GM12878 (cell line): Measurements from ENCODE around the gene ARID5B. TPM values are rescaled to one million over a fixed set of nuclear protein-coding genes. Genes with fewer than 3 reads are reported as not detected.

Experiments used
- ATF7 ChIP-seq: fragments of 450-650 bp; IDR thresholded peaks from 2 replicates; pipeline ENCODE4 v1.6.1; 2016; ENCODE audit warnings: low read depth, mild to moderate bottlenecking
- BHLHE40 ChIP-seq, 2 experiments: fragments of 450-650 bp in 1 of 2; IDR thresholded peaks; 2 replicates each; pipeline ENCODE4 v1.6.1; 2011 to 2017; ENCODE audit warnings: low read depth in 2 of 2, borderline replicate concordance in 1 of 2, improper control_type of control experiment in 1 of 2, low read length in 1 of 2, mild to moderate bottlenecking in 1 of 2
- CHD1 ChIP-seq: IDR thresholded peaks from 2 replicates; pipeline ENCODE4 v1.6.1; 2012; ENCODE audit warnings: low read depth, low read length, improper control_type of control experiment
- CHD2 ChIP-seq: IDR thresholded peaks from 2 replicates; pipeline ENCODE4 v1.6.1; 2011; ENCODE audit warnings: low read depth, low read length, improper control_type of control experiment, borderline replicate concordance
- MEF2B ChIP-seq: fragments of 450-650 bp; IDR thresholded peaks from 2 replicates; pipeline ENCODE4 v1.6.1; 2018; ENCODE audit warnings: mild to moderate bottlenecking, moderate library complexity; ENCODE audit not compliant: partially characterized antibody, poor library complexity, severe bottlenecking
- NBN ChIP-seq: fragments of 450-650 bp; IDR thresholded peaks from 2 replicates; pipeline ENCODE4 v1.6.1; 2016
- POLR2AphosphoS2 ChIP-seq: IDR thresholded peaks from 2 replicates; pipeline ENCODE4 v1.6.1; 2011; ENCODE audit warnings: low read depth, mild to moderate bottlenecking, low read length, improper control_type of control experiment, moderate library complexity
- RAD51 ChIP-seq: fragments of 450-650 bp; IDR thresholded peaks from 2 replicates; pipeline ENCODE4 v1.6.1; 2016; ENCODE audit warnings: moderate library complexity, mild to moderate bottlenecking, inconsistent platforms
- STAT3 ChIP-seq: IDR thresholded peaks from 2 replicates; pipeline ENCODE4 v1.6.1; 2011; ENCODE audit warnings: low read depth, low read length, improper control_type of control experiment
- TCF12 ChIP-seq: IDR thresholded peaks from 2 replicates; pipeline ENCODE4 v1.6.1; 2011; ENCODE audit warnings: low read depth, mild to moderate bottlenecking, low read length
- YBX1 ChIP-seq: fragments of 450-650 bp; IDR thresholded peaks from 2 replicates; pipeline ENCODE4 v1.6.1; 2016; ENCODE audit warnings: antibody characterized with exemption
- ZNF384 ChIP-seq: IDR thresholded peaks from 2 replicates; pipeline ENCODE4 v1.6.1; 2012; ENCODE audit warnings: low read depth, mild to moderate bottlenecking, low read length, improper control_type of control experiment, borderline replicate concordance
- polyA plus RNA-seq, 11 experiments: library from polyadenylated mRNA; depleted of rRNA in 4 of 11; unstranded in 6 of 11; stranded (reverse) in 5 of 11; fragments of >200 nt; fragmentation: Nextera tagmentation in 4 of 11; fragmentation: Illumina TruSeq in 1 of 11; extraction: Ambion mirVana in 4 of 11; extraction: Trizol in 1 of 11; gene quantifications; 1 replicate in 1 of 11; 2 replicates in 10 of 11; pipeline versions ENCODE4 v1.2.1 to v1.2.3, GENCODE V29; 2011 to 2016; ENCODE audit warnings: inconsistent platforms in 2 of 11, missing spikeins in 2 of 11, low read depth in 1 of 11
- total RNA-seq, 4 experiments: library from RNA; depleted of rRNA in 3 of 4; stranded (reverse); fragments of >200 nt in 3 of 4; fragmentation: Illumina TruSeq in 1 of 4; extraction: Trizol in 1 of 4; gene quantifications; 2 replicates each; pipeline versions ENCODE4 v1.2.1 to v1.2.3, GENCODE V29; 2013 to 2021
- TF ChIP-seq, protein P1 (sequence below): fragments of 150-350 bp; IDR thresholded peaks from 2 replicates; pipeline ENCODE4 v1.6.1; 2014; ENCODE audit warnings: mild to moderate bottlenecking, low read depth, low read length
- TF ChIP-seq, protein P2 (sequence below): IDR thresholded peaks from 2 replicates; pipeline ENCODE4 v1.6.1; 2011; ENCODE audit warnings: low read depth, low read length, improper control_type of control experiment, borderline replicate concordance
- TF ChIP-seq, protein P3 (sequence below): fragments of 450-650 bp; IDR thresholded peaks from 2 replicates; pipeline ENCODE4 v1.6.1; 2018; ENCODE audit warnings: borderline replicate concordance, mild to moderate bottlenecking; ENCODE audit not compliant: partially characterized antibody

The ARID5B gene
- total and polyA plus RNA-seq, 10 of the 15 experiments (the other 5 are each of a cell fraction or from before 2014, with no cell fraction given), result 2.7 to 8.5 (median 6.1) TPM

DNA sequence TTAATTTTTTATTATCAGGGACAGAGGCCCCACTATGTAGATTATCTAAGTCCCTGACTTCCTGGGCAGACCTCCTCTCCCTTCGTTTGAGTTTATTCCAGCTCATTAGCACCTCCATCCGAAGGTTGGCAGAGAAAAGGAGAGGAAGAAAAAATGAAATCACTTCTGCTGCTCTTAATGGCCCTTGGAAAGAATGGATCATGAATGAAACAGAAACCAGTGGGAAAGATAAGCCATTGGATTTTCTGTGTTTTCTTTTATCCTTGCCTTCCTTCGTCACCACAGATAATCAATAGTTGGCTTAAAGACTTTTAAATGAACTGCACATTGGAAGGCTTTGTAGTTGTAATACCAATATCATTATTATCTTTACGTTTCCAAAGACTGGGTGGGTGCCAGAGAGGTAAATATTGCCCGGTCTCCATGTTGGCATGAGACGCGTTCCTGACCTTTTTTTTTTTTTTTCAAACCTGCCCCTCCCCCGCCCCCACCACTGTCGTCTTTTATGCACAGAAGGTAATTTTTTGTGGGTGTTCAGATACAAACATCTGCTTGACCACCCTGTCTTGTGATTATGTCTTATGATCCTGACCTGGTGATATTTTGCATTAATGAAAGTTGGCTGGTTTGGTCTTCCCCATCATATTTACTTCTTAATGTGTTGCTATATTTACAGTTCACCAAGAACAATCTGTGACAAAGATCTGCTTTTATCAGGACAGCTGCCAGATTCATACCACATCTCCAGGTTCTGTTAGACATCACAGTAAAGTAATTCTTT, 116.8 kb downstream of the ARID5B start (continued):
- TF ChIP-seq, protein P1, sequence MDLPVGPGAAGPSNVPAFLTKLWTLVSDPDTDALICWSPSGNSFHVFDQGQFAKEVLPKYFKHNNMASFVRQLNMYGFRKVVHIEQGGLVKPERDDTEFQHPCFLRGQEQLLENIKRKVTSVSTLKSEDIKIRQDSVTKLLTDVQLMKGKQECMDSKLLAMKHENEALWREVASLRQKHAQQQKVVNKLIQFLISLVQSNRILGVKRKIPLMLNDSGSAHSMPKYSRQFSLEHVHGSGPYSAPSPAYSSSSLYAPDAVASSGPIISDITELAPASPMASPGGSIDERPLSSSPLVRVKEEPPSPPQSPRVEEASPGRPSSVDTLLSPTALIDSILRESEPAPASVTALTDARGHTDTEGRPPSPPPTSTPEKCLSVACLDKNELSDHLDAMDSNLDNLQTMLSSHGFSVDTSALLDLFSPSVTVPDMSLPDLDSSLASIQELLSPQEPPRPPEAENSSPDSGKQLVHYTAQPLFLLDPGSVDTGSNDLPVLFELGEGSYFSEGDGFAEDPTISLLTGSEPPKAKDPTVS, result no peak
- peak; percentile 32 for TF ChIP-seq ATF7
- TF ChIP-seq, protein P2, sequence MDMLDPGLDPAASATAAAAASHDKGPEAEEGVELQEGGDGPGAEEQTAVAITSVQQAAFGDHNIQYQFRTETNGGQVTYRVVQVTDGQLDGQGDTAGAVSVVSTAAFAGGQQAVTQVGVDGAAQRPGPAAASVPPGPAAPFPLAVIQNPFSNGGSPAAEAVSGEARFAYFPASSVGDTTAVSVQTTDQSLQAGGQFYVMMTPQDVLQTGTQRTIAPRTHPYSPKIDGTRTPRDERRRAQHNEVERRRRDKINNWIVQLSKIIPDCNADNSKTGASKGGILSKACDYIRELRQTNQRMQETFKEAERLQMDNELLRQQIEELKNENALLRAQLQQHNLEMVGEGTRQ, result no peak
- TF ChIP-seq YBX1, result no peak
- TF ChIP-seq STAT3, result 0 out of 2 replicates have a peak, but pooled peaks have one; percentile 25
- TF ChIP-seq, protein P3, sequence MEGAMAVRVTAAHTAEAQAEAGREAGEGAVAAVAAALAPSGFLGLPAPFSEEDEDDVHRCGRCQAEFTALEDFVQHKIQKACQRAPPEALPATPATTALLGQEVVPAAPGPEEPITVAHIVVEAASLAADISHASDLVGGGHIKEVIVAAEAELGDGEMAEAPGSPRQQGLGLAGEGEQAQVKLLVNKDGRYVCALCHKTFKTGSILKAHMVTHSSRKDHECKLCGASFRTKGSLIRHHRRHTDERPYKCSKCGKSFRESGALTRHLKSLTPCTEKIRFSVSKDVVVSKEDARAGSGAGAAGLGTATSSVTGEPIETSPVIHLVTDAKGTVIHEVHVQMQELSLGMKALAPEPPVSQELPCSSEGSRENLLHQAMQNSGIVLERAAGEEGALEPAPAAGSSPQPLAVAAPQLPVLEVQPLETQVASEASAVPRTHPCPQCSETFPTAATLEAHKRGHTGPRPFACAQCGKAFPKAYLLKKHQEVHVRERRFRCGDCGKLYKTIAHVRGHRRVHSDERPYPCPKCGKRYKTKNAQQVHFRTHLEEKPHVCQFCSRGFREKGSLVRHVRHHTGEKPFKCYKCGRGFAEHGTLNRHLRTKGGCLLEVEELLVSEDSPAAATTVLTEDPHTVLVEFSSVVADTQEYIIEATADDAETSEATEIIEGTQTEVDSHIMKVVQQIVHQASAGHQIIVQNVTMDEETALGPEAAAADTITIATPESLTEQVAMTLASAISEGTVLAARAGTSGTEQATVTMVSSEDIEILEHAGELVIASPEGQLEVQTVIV, result no peak
- peak; percentile 35 for TF ChIP-seq MEF2B
- peak; percentile 21; the same call in 1 of the 2 replicates for TF ChIP-seq POLR2AphosphoS2
- TF ChIP-seq RAD51, result no peak
- 0 out of 2 replicates have a peak, but pooled peaks have one; percentile 47 for TF ChIP-seq NBN
- peak; percentile 27; the same call in 1 of the 2 replicates for TF ChIP-seq CHD1
- peak in 1 of 2 experiments; percentile 53; a peak in 1 of 4 replicates for TF ChIP-seq BHLHE40 (IDR thresholded peaks at IDR 0.05; ENCODE audit: borderline replicate concordance in 1 of 2, low read depth in 2 of 2, low read length in 1 of 2)
- TF ChIP-seq ZNF384, result peak; percentile 90
- peak; percentile 62; the same call in 1 of the 2 replicates for TF ChIP-seq CHD2
- no peak for TF ChIP-seq TCF12
- TF ChIP-seq, all 136 proteins: peak for 18
